Stimulated activated CD4-positive, alpha-beta T cell treated with anti-CD3 and anti-CD28 coated beads, Interleukin-12 subunit alpha, Interleukin-12 subunit beta, amount 100 ng/mL, for 4 hours (primary cell): ENCODE measurements around the gene PLEKHJ1.

Experiments used
- DNase-seq: peaks from one replicate; pipeline ENCODE4 v3.0.0-alpha.2; 2020

Gene PLEKHJ1

DNA sequence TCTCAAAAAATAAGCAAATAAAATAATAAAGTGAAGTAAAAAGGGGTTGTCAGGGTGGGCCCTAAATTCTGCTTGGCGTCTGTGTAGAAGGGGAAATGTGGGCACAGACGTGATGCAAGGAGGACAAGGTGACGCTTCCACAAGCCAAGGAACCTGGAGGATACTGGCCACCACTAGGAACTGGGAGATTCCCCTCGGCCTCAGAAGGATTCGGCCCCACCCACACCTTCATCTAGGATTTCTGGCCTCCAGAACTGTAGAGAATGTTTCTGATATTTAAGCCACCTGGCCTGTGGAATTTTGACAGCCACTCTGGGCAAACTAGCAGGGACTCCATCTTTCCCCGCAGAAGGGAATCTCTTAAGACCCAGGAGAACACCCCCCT is 1.1 kb downstream of the PLEKHJ1 start:
- no peak for DNase-seq

DNA sequence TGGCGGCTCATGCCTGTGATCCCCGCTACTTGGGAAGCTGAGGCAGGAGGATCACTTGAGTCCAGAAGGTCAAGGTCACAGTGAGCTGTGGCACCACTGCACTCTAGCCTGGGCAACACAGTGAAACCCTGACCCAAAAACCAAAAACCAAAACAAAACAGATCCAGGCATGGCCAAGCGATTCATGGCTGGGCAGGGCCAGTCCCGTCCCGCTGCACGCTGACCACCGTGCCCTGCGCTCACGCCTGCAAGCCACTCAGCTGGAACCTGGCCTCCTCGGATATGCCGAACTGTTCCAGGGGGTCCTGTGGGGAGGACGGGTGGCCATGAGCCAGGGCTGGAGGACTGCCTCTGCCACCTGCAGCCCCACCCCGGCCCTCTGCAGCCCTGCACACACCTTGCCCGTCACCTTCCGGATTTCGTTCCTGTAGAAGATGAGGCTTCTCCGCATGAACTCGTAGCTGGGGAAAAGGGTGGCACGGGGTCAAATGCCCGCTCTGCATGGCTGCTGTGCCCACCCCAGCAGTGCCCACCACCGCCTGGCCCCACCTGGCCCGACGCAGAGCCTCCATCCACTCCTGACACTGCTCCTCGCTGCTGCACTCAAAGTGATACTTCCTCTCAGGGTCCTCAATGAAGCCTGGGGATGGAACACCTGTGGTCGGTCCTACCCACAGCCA is 2.4 kb downstream of the PLEKHJ1 start:
- DNase-seq, result no peak

DNA sequence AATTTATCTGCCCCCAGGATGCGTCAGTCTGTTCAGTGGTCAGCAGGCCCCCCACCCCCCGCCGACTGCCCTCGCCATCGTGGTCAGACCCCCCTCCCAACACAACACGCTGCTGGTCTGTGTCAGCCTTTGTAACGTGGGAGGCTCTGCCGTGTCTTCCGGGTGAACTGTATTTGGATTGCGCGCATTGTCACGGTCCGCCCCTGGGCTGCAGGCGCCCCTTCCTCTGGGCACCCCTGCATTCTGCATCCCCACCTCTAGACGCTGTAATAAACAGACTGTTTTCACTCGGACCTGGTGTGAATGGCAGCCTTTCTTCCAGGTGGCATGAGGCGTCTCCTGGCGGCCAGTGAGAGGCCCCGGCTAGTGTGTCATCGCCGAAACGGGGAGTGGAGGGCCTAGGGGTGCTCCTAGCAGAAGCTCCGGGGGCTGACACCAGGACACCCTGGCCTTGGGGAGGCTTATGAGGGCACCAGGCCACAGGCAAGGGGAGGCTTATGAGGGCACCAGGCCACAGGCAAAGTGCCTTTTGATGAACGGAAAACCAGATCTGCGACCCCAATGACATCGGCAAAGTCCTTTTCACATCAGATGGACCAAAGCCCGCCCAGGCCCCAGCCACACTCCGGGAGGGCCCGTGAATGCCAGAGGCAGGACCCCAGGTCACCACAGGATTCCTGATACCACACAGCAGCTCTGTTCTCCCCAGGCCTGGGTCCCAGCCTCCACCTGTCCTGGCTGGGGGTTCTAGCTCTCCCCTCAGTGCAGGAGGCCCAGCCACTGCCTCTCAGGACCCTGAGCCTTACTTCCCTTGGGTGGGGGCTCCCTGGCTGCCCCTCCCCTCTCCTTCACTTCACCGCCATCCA is 3.6 kb downstream of the PLEKHJ1 start:
- no peak for DNase-seq

DNA sequence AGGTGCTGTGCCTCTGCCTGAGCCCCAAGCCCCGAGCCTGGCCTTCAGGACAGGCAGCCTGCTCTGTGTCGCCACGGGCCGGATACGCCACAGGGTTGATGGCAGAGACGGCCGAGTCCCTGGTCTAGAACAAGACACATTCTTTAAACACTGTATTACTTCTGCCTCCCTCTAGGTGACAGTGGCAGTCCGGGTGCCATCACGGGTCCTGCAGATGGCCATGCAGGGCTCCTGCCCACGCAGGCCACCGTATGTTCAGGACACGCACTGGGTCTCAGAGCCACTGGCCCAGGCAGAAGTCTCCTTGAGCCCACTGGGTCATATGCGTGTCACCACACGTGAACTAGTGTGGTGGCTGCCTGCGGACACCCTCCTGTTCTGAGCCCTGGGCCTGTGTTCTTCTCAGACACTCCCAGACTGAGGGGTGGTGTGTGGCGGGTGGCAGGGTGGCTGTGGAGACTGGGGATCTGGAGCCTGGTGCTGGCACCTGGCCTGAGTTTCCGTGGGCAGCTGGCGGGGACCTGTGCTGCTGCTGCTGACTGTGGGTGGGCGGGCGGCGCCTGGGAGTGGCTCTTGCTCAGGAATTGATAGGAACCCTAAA is 4.4 kb downstream of the PLEKHJ1 start:
- no peak for DNase-seq

DNA sequence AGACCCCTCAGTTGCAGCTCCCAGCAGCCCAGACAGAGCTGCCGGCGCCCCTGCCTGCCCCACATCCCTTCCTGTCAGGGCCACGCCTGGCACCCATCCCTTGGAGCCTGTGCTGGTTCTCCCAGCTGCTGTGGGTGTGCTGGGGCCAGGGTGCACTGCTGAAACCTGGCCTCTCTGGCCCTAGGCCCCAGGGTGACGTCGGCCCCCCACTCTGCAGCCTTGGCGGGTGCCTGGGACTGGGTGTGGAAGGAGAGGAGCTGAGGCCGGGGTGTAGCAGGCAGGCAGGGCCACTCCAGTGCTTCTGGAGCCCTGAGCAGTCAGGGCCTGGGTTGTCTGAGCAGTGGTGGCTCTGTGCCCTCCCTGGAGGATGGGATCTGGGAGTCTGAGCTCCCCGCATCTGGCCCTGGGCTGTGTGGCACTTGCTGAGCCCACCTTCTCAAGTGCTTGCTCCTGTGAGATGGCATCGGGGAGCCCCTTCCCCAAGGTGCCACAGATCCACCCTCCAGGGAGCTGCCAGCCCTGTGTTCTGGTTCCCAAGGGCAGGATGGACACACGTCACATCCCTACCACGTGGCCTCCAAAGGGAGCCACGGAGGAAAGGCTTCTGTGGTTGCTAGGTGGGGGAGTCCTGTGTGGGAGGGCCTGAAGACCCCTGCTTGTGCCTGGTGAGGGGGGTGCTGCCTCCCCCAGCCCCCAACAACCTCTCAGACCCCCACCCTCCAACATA is 5.2 kb downstream of the PLEKHJ1 start:
- no peak for DNase-seq

DNA sequence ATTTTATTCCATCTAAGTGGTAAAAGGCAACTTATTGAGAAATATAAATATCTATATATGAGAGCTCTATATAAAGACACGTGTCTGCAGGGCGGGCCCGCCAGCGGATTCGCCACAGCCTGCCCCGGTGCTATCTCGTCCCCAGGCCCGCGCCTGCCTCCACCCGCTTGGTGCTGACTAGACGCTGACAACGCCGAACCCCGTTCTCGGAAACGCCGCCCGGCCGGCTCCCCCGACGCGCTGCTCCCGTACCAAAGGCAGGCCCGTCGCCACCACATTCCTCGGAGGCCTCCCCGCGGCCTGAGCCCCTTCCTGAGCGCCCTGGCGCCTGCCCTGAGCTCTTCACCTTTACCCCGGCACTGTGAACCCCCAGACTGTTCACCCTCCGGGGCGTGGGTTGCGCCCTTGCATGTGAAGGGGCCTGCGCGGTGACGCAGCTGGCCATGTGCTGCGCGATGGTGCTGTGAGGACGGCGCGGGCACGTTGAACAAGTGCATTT is 6.0 kb downstream of the PLEKHJ1 start:
- DNase-seq, result no peak

DNA sequence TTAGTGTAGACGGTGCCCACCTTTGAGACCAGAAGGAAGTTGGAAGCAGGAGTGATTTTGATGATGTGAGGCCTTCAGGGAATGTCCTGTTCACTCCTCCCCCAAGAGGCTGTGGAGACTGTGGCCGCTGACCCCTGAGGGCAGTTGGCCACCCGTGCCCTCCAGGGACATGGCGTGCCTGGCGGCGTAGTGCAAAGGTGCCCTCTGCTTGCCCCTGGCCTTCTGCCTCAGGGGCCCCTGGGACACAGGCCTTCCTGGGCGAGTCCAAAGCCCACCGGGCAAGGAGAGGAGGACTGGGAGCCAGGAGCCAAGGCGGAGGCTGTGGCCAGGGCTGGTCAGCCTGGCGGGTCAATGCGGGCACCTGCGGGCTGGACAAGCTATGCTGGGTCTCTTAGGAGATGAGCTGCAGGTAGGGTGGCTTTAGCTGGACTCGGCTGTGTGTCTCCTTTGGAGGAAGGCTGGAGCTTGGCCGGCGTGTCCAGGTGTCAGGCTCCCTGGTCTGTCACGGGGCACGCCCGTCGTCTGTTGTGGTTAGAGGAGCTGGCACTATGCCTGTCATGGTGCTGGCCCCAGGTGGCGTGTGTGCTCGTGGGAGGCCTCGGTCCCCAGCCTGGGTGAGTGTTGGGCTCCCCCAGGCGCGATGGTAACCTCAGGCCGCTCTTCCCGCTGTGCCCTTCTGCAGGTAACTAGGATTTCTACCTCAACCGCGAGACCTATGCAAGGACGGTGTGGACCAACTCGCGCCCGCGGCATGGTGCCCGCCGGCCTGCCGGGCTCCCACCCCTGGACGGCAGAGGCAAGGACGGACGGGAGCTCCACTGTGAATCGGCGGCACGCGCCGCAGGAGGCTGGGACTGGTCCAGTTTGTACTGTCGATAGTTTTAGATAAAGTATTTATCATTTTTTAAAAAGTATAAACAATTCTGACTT is 6.8 kb downstream of the PLEKHJ1 start:
- no peak for DNase-seq

DNA sequence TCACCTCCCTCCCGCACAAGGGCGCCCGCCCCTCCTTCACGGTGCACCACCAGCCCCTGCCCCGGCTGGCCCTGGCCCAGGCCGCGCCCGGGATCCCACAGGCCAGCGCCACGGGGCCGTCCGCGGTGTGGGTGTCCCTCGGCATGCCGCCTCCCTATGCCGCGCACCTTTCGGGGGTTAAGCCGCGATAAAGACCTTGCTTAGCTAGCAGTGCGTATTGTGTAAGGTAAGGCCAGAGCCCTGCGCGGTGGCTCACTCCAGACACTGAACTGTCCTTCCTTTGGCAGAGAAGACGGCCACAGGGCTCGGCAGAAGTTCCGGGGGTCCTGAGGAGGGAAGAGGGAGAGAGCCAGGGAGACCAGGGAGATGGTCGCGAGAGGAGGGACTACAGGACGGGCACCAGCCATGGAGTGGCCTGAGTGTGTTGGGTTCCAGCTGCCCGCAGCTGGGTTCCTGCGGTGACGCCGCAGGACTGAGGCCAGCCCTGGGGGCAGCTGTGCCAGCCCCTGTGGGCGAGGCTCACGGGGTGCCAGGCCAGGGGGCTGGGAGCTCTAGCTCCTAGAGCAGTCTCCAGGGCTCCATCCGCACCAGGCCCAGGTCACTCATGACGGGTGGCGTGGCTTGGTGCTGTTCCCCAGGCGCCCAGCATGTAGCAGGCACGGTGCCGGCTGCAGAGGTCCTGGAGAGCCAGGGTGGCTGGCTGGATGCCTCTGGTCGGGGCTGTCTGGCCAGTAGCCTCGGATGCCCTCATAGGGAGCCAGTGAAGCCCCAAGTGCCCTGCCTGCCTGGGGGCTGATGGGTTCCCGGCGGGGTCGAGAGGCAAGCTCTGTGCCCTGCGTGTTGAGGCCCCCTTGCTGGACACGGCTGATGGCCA is 7.7 kb downstream of the PLEKHJ1 start:
- no peak for DNase-seq

DNA sequence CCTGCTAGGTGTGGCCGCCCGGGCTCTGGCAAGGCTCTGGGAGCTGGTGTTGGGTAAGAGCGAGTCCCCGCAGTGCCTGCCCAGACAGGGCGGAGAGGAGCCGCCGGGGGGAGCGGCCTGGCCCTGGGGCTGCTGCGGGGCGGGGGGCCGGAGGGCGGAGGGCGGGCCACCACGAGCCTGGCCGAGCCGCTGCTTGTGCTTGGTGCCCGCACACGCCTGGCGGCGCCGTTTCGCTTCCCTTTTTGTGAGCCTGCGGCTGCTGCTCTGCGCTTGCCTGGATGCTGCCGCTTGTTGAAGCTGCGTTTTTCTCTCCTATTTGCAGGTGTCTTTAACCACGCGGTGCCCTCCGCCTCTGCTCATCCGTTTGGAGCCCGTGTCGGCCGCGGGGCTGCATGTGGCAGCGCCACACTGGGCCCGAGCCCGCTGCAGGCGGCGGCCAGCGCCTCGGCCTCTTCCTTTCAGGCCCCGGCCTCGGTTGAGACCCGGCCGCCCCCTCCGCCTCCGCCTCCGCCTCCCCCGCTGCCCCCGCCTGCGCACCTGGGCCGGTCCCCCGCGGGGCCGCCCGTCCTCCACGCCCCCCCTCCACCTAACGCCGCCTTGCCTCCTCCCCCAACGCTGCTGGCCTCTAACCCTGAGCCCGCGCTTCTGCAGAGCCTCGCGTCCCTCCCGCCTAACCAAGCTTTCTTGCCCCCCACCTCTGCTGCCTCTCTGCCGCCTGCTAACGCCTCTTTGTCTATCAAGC is 8.5 kb downstream of the PLEKHJ1 start:
- DNase-seq, result no peak

DNA sequence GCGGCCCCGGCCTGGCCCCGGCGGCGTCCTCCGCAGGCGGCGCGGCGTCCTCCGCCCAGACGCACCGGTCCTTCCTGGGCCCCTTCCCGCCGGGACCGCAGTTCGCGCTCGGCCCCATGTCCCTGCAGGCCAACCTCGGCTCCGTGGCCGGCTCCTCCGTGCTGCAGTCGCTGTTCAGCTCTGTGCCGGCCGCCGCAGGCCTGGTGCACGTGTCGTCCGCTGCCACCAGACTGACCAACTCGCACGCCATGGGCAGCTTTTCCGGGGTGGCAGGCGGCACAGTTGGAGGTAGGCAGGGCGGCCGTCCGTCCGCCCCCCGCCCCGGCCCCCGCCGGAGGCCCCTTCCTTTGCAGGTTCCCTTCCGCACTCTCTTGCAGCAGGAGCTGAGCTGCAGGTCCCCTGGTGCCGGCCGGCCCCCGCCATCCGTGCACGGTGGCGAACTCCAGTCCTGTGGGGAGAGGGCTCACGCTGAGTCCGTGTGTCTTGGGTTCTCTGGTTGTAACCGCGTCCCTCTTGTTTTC is 9.2 kb downstream of the PLEKHJ1 start:
- no peak for DNase-seq

DNA sequence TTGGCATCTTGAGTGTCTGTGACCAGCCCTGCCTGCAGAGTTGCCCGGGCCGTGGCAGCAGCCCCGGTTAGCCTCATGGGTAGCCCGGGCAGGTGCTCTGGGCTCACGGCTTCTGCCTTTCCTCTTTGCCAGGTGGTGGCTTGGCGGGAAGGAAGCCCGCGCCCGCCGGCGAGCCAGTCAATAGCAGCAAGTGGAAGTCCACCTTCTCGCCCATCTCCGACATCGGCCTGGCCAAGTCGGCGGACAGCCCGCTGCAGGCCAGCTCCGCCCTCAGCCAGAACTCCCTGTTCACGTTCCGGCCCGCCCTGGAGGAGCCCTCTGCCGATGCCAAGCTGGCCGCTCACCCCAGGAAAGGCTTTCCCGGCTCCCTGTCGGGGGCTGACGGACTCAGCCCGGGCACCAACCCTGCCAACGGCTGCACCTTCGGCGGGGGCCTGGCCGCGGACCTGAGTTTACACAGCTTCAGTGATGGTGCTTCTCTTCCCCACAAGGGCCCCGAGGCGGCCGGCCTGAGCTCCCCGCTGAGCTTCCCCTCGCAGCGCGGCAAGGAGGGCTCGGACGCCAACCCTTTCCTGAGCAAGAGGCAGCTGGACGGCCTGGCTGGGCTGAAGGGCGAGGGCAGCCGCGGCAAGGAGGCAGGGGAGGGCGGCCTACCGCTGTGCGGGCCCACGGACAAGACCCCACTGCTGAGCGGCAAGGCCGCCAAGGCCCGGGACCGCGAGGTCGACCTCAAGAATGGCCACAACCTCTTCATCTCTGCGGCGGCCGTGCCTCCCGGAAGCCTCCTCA is 9.9 kb downstream of the PLEKHJ1 start:
- no peak for DNase-seq

DNA sequence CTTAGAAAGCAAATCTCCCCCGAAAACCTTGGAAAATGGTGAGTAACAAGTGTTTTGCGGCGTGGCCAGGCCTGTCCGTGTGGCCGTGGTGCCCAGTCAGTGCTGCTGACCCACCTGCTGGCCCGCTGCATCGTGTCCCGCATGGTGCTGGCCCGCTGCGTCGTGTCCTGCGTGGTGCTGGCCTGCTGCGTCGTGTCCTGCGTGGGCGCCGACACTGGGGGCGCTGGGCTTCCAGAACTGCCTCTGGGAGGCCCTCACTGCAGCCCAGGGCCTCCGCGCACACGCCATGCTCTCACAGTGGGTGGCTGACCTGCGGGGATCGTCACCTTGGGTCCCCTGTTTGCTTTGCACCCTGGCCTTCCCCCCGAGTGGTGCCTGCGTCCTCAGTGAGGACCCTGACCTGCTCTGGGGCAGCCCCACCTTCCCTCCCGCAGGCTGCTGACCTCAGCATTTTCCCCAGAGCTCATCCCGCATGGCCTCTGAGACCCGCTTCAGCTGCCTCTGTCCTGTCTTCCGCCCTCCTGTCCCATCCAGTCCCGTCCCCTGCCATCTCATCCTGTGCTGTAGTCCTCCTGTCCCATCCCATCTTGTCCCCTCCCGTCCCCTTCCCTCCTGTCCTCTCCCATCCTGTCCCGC is 10.6 kb downstream of the PLEKHJ1 start:
- DNase-seq, result no peak

DNA sequence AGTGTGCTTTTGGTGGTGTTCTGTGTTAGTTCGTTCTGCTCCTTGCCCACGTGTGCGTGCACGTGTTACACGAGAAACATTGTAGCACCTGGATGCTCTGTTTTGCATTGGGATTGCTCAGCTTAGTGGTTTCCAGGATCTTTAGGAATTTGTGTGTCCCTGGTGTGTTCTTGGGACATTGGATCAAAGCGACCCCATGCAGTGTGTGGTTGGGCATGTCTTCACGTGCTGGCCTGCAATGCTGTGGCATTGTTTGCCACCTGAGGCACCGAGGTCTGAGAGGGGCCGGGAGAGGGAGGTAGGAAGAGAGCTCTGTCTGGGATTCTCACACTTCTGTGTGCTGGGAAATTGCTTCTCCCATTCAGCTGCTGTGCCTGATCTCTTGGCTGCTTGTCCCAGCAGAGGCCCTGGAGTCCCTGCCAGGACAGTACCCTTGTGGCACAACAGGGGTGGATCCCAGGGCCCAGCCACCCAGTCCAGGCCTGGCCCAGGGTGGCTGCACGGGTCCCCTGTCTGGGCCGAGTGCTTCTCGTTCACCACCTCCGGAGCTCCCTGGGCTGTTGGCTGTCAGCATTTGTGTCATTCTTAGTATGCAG is 11.3 kb downstream of the PLEKHJ1 start:
- no peak for DNase-seq

DNA sequence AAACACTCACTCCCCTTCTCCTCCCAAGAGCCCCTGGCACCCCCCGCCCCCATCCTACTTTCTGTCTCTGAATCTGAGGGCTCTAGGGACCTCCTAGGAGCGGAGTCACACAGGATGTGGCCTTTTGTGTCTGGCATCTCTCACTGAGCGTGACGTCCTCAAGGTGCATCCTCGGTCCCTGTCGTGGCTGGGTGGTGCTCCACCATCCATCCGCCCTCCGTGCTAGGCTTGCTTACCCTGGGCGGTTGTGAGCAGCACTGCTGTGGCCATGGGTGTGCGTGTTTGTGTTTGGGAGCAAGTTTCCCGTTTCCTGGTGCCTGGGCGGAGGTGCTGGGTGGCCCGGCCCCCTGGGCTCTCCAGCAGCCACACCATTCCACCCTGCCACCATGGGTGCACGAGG is 12.2 kb downstream of the PLEKHJ1 start:
- DNase-seq, result no peak

DNA sequence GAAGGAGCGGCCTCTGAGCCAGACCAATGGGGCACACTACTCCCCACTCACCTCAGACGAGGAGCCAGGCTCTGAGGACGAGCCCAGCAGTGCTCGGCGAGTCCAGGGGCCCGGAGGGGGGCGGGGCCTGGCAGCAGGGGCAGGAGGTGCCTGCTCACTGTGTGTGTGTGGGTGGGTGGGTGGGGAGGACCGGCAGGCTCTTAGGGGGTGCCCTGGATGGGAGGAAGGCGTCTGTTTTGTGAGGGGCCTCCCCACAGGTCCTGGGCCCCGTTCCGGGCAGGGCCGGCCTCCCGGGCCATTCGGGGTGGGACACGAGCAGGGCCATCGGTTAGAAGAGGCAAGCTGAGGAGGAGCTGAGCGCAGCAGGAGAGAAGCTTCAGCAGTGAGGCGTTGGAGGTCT is 12.7 kb downstream of the PLEKHJ1 start:
- DNase-seq, result no peak

DNA sequence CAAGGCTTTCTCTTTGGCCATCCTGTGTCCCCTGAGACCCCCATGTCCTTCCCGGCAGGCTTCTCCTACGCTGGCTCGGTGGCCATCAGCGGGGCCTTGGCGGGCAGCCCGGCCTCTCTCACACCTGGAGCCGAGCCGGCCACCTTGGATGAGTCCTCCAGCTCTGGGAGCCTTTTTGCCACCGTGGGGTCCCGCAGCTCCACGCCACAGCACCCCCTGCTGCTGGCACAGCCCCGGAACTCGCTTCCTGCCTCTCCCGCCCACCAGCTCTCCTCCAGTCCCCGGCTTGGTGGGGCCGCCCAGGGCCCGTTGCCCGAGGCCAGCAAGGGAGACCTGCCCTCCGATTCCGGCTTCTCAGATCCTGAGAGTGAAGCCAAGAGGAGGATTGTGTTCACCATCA is 14.2 kb downstream of the PLEKHJ1 start:
- DNase-seq, result no peak

DNA sequence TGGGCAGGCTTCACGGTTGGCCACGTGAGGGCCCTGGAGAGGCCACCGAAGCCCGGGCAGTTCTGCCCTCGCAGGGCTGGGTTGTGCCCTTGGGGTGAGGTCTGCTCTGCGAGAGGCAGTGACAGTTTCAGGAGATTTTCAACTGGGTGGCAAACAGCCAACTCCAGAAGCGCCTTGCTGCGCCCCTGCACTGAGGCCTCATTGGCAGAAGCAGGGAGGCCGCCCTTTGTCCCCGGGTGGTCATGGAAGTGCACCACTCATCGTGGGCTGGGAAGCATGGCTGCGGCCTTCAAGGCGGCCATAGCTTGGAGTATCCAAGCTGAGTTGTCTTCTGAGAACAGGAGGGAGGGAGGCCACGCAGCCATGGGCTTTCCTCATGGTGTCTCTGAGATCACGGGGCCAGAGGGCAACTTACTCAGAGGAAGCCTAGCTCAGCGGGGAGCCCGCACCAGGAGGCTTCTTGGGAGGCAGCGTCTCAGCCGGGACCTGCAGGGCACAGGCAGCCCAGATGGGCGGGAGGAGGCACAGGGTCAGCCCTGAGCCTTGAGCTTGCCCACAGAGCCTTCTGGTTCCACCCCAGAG is 14.8 kb downstream of the PLEKHJ1 start:
- no peak for DNase-seq

DNA sequence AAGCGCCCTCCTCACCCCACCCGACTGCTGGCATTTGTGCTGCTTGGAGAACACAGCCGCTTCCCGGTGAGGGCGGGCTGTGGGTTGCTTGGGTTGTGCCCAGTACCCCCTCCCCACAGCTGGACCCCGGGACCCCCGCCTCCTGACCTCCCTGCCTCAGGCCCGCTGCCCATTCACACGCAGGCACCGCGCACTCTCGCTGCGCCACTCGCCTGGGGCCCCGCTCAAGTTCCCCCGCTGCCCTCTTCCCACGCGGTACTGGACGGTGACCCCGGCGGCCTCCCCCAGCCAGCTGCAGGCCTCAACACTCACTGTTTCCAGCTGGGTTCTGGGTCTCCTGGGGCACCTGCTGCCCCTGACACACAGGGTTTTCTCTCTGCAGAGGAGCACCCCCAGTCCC is 16.4 kb downstream of the PLEKHJ1 start:
- DNase-seq, result no peak
